ENCODE results near the gene DDX39A.
"Not testable (repeated sequence)": the region's sequence is repeated elsewhere in the genome, so short reads cannot be mapped to it uniquely, and the experiment has no call there.

DDX39A gene

GRCh38 chr19:14419106-14419813, at the start of gene DDX39A:
Gene DDX39A (minus strand): TSS chr19:14419341. CDS start chr19:14413220, 6,121 bp downstream.
- DNase-seq (ENCODE audit: low read depth) = peak; percentile 98
- H3K4me3 ChIP-seq (ENCODE audit: low read depth, low read length) = peak within 1 kb of the TSS; percentile 90

- no peak overlapping the region for H3K4me3 ChIP-seq (ENCODE audit: low read depth, low read length)
- no peak for DNase-seq (ENCODE audit: low read depth)
Measured at GRCh38 chr19:14467816-14468215, 48.7 kb upstream of the DDX39A start.

GRCh38 chr19:14467391-14467790, 48.2 kb upstream of the DDX39A start:
- H3K4me3 ChIP-seq (ENCODE audit: low read depth, low read length) = no peak overlapping the region
- no peak for DNase-seq (ENCODE audit: low read depth)

GRCh38 chr19:14463747-14464146, 44.6 kb upstream of the DDX39A start:
- no peak overlapping the region for H3K4me3 ChIP-seq (ENCODE audit: low read depth, low read length)
- DNase-seq (ENCODE audit: low read depth) = no peak

GRCh38 chr19:14462401-14462800, 43.3 kb upstream of the DDX39A start:
- H3K4me3 ChIP-seq (ENCODE audit: low read depth, low read length); DNase-seq (ENCODE audit: low read depth): not testable (repeated sequence)

- no peak for DNase-seq (ENCODE audit: low read depth)
- no peak overlapping the region for H3K4me3 ChIP-seq (ENCODE audit: low read depth, low read length)
Measured at GRCh38 chr19:14460935-14461334, 41.8 kb upstream of the DDX39A start.

- H3K4me3 ChIP-seq (ENCODE audit: low read depth, low read length) = no peak overlapping the region
- DNase-seq (ENCODE audit: low read depth) = no peak
Measured at GRCh38 chr19:14459703-14460102, 40.6 kb upstream of the DDX39A start.

- not testable (repeated sequence) for H3K4me3 ChIP-seq (ENCODE audit: low read depth, low read length); DNase-seq (ENCODE audit: low read depth)
Measured at GRCh38 chr19:14452303-14452702, 33.2 kb upstream of the DDX39A start.

GRCh38 chr19:14450876-14451275, 31.7 kb upstream of the DDX39A start:
- DNase-seq (ENCODE audit: low read depth) = no peak
- H3K4me3 ChIP-seq (ENCODE audit: low read depth, low read length) = no peak overlapping the region

- no peak for DNase-seq (ENCODE audit: low read depth)
Measured at GRCh38 chr19:14450168-14450874, 31.2 kb upstream of the DDX39A start.

GRCh38 chr19:14449321-14449720, 30.2 kb upstream of the DDX39A start:
- no peak for DNase-seq (ENCODE audit: low read depth)
- H3K4me3 ChIP-seq (ENCODE audit: low read depth, low read length) = no peak overlapping the region

More at GRCh38 chr19:14450168-14450874, 31.2 kb upstream of the DDX39A start:
- no peak overlapping the region for H3K4me3 ChIP-seq (ENCODE audit: low read depth, low read length)

GRCh38 chr19:14446336-14447036, 27.3 kb upstream of the DDX39A start:
- H3K4me3 ChIP-seq (ENCODE audit: low read depth, low read length) = no peak overlapping the region
- DNase-seq (ENCODE audit: low read depth) = no peak

- no peak overlapping the region for H3K4me3 ChIP-seq (ENCODE audit: low read depth, low read length)
Measured at GRCh38 chr19:14443632-14444216, 24.6 kb upstream of the DDX39A start.

GRCh38 chr19:14442891-14443631, 23.9 kb upstream of the DDX39A start:
- DNase-seq (ENCODE audit: low read depth) = no peak
- H3K4me3 ChIP-seq (ENCODE audit: low read depth, low read length) = no peak overlapping the region

More at GRCh38 chr19:14443632-14444216, 24.6 kb upstream of the DDX39A start:
- no peak for DNase-seq (ENCODE audit: low read depth)

- H3K4me3 ChIP-seq (ENCODE audit: low read depth, low read length) = no peak overlapping the region
- no peak for DNase-seq (ENCODE audit: low read depth)
Measured at GRCh38 chr19:14441041-14441938, 22.1 kb upstream of the DDX39A start.

- DNase-seq (ENCODE audit: low read depth) = no peak
- H3K4me3 ChIP-seq (ENCODE audit: low read depth, low read length) = no peak overlapping the region
Measured at GRCh38 chr19:14440049-14440448, 20.9 kb upstream of the DDX39A start.

- H3K4me3 ChIP-seq (ENCODE audit: low read depth, low read length) = no peak overlapping the region
- DNase-seq (ENCODE audit: low read depth) = no peak
Measured at GRCh38 chr19:14439014-14439413, 19.9 kb upstream of the DDX39A start.

GRCh38 chr19:14437578-14438140, 18.5 kb upstream of the DDX39A start:
- DNase-seq (ENCODE audit: low read depth) = no peak
- no peak overlapping the region for H3K4me3 ChIP-seq (ENCODE audit: low read depth, low read length)

Data from skeletal muscle cell (primary cell).